A549 (cell line): Measurements from ENCODE around the gene M6PR. TPM values are rescaled to one million over a fixed set of nuclear protein-coding genes. Genes with fewer than 3 reads are reported as not detected.

Experiments used
- ATAC-seq, 2 experiments: fragments of 200-7000 bp in 1 of 2; fragments of >200 bp in 1 of 2; cut with Nextera tagmentation in 1 of 2; cut with Tn5 transposase in 1 of 2; 3 replicates each; pipeline versions ENCODE4 v1.8.0 to v1.9.1; 2018 to 2020; ENCODE audit warnings: mild to moderate bottlenecking in 1 of 2, moderate library complexity in 1 of 2
- CTCF ChIA-PET: fragments of 300-600 bp; sonication (Branson Sonifier 250); formaldehyde crosslinking; extraction: SDS; loops from one replicate; lab custom pipeline; 2021; ENCODE audit warnings: antibody characterized with exemption, inconsistent platforms; lab: Yijun Ruan, JAX
- POLR2A ChIA-PET: fragments of 350-600 bp; formaldehyde crosslinking; extraction: SDS; loops from one replicate; lab custom pipeline; 2021; ENCODE audit warnings: antibody characterized with exemption, inconsistent platforms; lab: Yijun Ruan, JAX
- DNase-seq, 2 experiments: peaks; one replicate each; pipeline versions ENCODE4 v3.0.0 to v3.0.0-alpha.2; 2011 to 2016; ENCODE audit warnings: low read depth in 1 of 2, low spot score in 1 of 2
- FAIRE-seq: peaks from 2 replicates; lab custom pipeline; 2011; peaks lifted over from hg19 to GRCh38; lab: Jason Lieb, UNC
- H3K27ac ChIP-seq, 2 experiments: fragments of >200 bp; sonication (Bioruptor Twin); formaldehyde crosslinking; 3 replicates each; pipeline ENCODE4 v1.5.1; 2016 to 2017
- H3K4me1 ChIP-seq: fragments of >200 bp; sonication (Bioruptor Twin); formaldehyde crosslinking; 3 replicates; pipeline ENCODE4 v1.6.1; 2016
- H3K4me2 ChIP-seq: fragments of >200 bp; sonication (Bioruptor Twin); formaldehyde crosslinking; 3 replicates; pipeline ENCODE4 v1.6.1; 2016
- H3K4me3 ChIP-seq: fragments of >200 bp; sonication (Bioruptor Twin); formaldehyde crosslinking; 3 replicates; pipeline ENCODE4 v1.5.1; 2016
- H3K9me3 ChIP-seq: fragments of >200 bp; sonication (Bioruptor Twin); formaldehyde crosslinking; 3 replicates; pipeline ENCODE4 v1.6.1; 2016
- BHLHE40 ChIP-seq: IDR thresholded peaks from 2 replicates; pipeline ENCODE4 v1.6.1; 2012; ENCODE audit warnings: low read depth, low read length, inconsistent platforms
- CHD2 ChIP-seq: fragments of 150-350 bp; IDR thresholded peaks from 2 replicates; pipeline ENCODE4 v1.6.1; 2014; ENCODE audit warnings: low read length; ENCODE audit not compliant: partially characterized antibody
- EHMT2 ChIP-seq: fragments of 200-600 bp; sonication (generic); IDR thresholded peaks from 2 replicates; pipeline ENCODE4 v1.6.1; 2016; ENCODE audit warnings: antibody characterized with exemption, low read depth, mild to moderate bottlenecking, moderate library complexity
- ESRRA ChIP-seq: fragments of 150-350 bp; IDR thresholded peaks from 2 replicates; pipeline ENCODE4 v1.6.1; 2014; ENCODE audit warnings: mild to moderate bottlenecking, low read length, borderline replicate concordance
- FOSB ChIP-seq: fragments of 250-450 bp; sonication (Bioruptor Pico); IDR thresholded peaks from 2 replicates; pipeline ENCODE4 v1.5.0; 2020; ENCODE audit warnings: mild to moderate bottlenecking, moderate library complexity
- GATA3 ChIP-seq: IDR thresholded peaks from 2 replicates; pipeline ENCODE4 v1.6.1; 2012; ENCODE audit warnings: borderline replicate concordance
- JUN ChIP-seq, 2 experiments: fragments of >200 bp; sonication (Bioruptor Twin); formaldehyde crosslinking; IDR thresholded peaks; 2 replicates in 1 of 2; 3 replicates in 1 of 2; pipeline ENCODE4 v1.6.1; 2016 to 2017
- KDM1A ChIP-seq: fragments of 200-600 bp; sonication (generic); IDR thresholded peaks from 2 replicates; pipeline ENCODE4 v1.6.1; 2016; ENCODE audit warnings: low read depth, mild to moderate bottlenecking
- NFE2L2 ChIP-seq: fragments of 150-350 bp; conservative IDR thresholded peaks from 2 replicates; pipeline ENCODE4 v1.6.1; 2014; ENCODE audit warnings: low read length
- POLR2A ChIP-seq: IDR thresholded peaks from 2 replicates; pipeline ENCODE4 v1.6.1; 2012; ENCODE audit warnings: mild to moderate bottlenecking, low read length
- POLR2AphosphoS2 ChIP-seq: conservative IDR thresholded peaks from 2 replicates; pipeline ENCODE4 v1.6.1; 2012; ENCODE audit warnings: low read length, improper control_type of control experiment, inconsistent platforms
- RFX5 ChIP-seq: fragments of 450-650 bp; IDR thresholded peaks from 2 replicates; pipeline ENCODE4 v1.7.1; 2014; ENCODE audit warnings: antibody characterized with exemption, mild to moderate bottlenecking, moderate library complexity
- SMC3 ChIP-seq: fragments of >200 bp; sonication (Bioruptor Twin); formaldehyde crosslinking; IDR thresholded peaks from 3 replicates; pipeline ENCODE4 v1.6.1; 2018; ENCODE audit warnings: inconsistent platforms
- SREBF2 ChIP-seq: fragments of 450-650 bp; IDR thresholded peaks from 2 replicates; pipeline ENCODE4 v1.6.1; 2014; ENCODE audit warnings: mild to moderate bottlenecking, moderate library complexity
- ZC3H11A ChIP-seq: fragments of 450-650 bp; IDR thresholded peaks from 2 replicates; pipeline ENCODE4 v1.6.1; 2014; ENCODE audit warnings: antibody characterized with exemption, mild to moderate bottlenecking
- ZSCAN20 ChIP-seq: fragments of 250-450 bp; sonication (Bioruptor Pico); IDR thresholded peaks from 2 replicates; pipeline ENCODE4 v1.8.0; 2022; ENCODE audit warnings: mild to moderate bottlenecking, moderate library complexity
- WGBS: methylation state at CpG from one replicate; pipeline ENCODE4 v1.1.6; 2017; ENCODE audit errors: missing lambda C conversion rate; 5-methylcytosine and 5-hydroxymethylcytosine counted together
- polyA plus RNA-seq, 4 experiments: library from polyadenylated mRNA; depleted of rRNA in 3 of 4; stranded (reverse); fragments of >200 nt; fragmentation: RNase III in 1 of 4; extraction: RNeasy Plus Mini Kit Qiagen cat#74134 plus additional on column Dnase treatment in 1 of 4; gene quantifications; 2 replicates in 3 of 4; 3 replicates in 1 of 4; pipeline ENCODE4 v1.2.3, GENCODE V29; 2011 to 2017
- TF ChIP-seq, protein P1 (sequence below): IDR thresholded peaks from 2 replicates; pipeline ENCODE4 v1.6.1; 2012
- TF ChIP-seq, protein P2 (sequence below): fragments of >200 bp; sonication (Bioruptor Twin); formaldehyde crosslinking; IDR thresholded peaks from 3 replicates; pipeline ENCODE4 v1.5.1; 2016
- TF ChIP-seq, protein P3 (sequence below): IDR thresholded peaks from 2 replicates; pipeline ENCODE4 v1.6.1; 2012
- TF ChIP-seq, protein P4 (sequence below): fragments of >200 bp; sonication (Bioruptor Twin); formaldehyde crosslinking; IDR thresholded peaks from 2 replicates; pipeline ENCODE4 v1.6.1; 2016
- TF ChIP-seq, protein P5 (sequence below): fragments of 450-650 bp; IDR thresholded peaks from 2 replicates; pipeline ENCODE4 v1.6.1; 2014; ENCODE audit warnings: antibody characterized with exemption
- TF ChIP-seq, protein P6 (sequence below): fragments of 250-450 bp; sonication (Bioruptor Pico); IDR thresholded peaks from 2 replicates; pipeline ENCODE4 v1.5.0; 2021; ENCODE audit warnings: mild to moderate bottlenecking, moderate library complexity, borderline replicate concordance

M6PR gene
- polyA plus RNA-seq, 2 of the 4 experiments (the other 2 are of a cell fraction), result 162 to 187 TPM

DNA sequence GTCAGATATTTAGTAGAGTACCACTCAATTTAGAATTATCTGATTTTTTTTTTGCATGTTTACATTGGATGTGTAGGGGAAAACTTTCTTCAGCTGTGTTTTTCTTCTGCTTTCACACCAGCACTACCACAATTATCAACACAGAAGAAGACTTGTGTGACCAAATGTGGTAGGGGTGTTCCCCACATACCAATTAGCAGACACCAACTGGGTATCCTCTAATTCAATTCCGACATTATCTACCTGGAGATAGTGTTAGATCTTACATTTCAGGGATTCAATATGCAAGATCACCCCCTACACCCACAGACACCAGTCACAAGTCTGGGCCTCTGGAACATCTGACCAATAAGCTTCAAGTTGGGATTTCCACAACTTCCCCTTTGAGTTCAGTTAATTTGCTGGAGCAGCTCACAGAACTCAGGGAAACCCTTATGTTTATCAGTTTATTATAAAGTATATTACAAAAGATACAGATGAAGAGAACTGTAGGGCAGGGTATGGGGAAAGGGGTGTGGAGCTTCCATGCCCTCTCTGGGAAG is 35.8 kb upstream of the M6PR start:
- ATAC-seq (no peak), DNase-seq (no peak), FAIRE-seq (no peak)
- H3K4me2 ChIP-seq, result no peak overlapping the region
- H3K4me1 ChIP-seq, result no peaks in the 10 kb centered on the region
- H3K4me3 ChIP-seq, result no peak overlapping the region
- no peak for TF ChIP-seq ESRRA
- TF ChIP-seq, protein P1, sequence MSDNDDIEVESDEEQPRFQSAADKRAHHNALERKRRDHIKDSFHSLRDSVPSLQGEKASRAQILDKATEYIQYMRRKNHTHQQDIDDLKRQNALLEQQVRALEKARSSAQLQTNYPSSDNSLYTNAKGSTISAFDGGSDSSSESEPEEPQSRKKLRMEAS, result no peak
- TF ChIP-seq, protein P2, sequence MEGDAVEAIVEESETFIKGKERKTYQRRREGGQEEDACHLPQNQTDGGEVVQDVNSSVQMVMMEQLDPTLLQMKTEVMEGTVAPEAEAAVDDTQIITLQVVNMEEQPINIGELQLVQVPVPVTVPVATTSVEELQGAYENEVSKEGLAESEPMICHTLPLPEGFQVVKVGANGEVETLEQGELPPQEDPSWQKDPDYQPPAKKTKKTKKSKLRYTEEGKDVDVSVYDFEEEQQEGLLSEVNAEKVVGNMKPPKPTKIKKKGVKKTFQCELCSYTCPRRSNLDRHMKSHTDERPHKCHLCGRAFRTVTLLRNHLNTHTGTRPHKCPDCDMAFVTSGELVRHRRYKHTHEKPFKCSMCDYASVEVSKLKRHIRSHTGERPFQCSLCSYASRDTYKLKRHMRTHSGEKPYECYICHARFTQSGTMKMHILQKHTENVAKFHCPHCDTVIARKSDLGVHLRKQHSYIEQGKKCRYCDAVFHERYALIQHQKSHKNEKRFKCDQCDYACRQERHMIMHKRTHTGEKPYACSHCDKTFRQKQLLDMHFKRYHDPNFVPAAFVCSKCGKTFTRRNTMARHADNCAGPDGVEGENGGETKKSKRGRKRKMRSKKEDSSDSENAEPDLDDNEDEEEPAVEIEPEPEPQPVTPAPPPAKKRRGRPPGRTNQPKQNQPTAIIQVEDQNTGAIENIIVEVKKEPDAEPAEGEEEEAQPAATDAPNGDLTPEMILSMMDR, result no peak
- TF ChIP-seq, protein P3, sequence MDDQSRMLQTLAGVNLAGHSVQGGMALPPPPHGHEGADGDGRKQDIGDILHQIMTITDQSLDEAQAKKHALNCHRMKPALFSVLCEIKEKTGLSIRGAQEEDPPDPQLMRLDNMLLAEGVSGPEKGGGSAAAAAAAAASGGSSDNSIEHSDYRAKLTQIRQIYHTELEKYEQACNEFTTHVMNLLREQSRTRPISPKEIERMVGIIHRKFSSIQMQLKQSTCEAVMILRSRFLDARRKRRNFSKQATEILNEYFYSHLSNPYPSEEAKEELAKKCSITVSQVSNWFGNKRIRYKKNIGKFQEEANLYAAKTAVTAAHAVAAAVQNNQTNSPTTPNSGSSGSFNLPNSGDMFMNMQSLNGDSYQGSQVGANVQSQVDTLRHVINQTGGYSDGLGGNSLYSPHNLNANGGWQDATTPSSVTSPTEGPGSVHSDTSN, result no peak
- no peak for TF ChIP-seq GATA3
- no peak for TF ChIP-seq EHMT2
- TF ChIP-seq, protein P4, sequence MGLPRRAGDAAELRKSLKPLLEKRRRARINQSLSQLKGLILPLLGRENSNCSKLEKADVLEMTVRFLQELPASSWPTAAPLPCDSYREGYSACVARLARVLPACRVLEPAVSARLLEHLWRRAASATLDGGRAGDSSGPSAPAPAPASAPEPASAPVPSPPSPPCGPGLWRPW, result no peak
- TF ChIP-seq, protein P5, sequence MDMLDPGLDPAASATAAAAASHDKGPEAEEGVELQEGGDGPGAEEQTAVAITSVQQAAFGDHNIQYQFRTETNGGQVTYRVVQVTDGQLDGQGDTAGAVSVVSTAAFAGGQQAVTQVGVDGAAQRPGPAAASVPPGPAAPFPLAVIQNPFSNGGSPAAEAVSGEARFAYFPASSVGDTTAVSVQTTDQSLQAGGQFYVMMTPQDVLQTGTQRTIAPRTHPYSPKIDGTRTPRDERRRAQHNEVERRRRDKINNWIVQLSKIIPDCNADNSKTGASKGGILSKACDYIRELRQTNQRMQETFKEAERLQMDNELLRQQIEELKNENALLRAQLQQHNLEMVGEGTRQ, result no peak
- no peak for TF ChIP-seq RFX5
- TF ChIP-seq SMC3, result no peak
- TF ChIP-seq, protein P6, sequence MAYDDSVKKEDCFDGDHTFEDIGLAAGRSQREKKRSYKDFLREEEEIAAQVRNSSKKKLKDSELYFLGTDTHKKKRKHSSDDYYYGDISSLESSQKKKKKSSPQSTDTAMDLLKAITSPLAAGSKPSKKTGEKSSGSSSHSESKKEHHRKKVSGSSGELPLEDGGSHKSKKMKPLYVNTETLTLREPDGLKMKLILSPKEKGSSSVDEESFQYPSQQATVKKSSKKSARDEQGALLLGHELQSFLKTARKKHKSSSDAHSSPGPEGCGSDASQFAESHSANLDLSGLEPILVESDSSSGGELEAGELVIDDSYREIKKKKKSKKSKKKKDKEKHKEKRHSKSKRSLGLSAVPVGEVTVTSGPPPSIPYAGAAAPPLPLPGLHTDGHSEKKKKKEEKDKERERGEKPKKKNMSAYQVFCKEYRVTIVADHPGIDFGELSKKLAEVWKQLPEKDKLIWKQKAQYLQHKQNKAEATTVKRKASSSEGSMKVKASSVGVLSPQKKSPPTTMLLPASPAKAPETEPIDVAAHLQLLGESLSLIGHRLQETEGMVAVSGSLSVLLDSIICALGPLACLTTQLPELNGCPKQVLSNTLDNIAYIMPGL (CRISPR knock-in tag), result no peak
- no peak for TF ChIP-seq NFE2L2
- TF ChIP-seq POLR2A, result no peak
- no peak for TF ChIP-seq ZSCAN20
- TF ChIP-seq KDM1A, result no peak
- no peak for TF ChIP-seq BHLHE40
- TF ChIP-seq JUN (IDR thresholded peaks at IDR 0.05), result no peak
- no peak for TF ChIP-seq ZC3H11A
- H3K9me3 ChIP-seq, result no peaks in the 10 kb centered on the region
- 35% methylated on average over 1 of the region's 1 CpG for WGBS
- H3K27ac ChIP-seq, result no peak overlapping the region
- ChIA-PET CTCF (no interaction called here), POLR2A (no interaction called here)

DNA sequence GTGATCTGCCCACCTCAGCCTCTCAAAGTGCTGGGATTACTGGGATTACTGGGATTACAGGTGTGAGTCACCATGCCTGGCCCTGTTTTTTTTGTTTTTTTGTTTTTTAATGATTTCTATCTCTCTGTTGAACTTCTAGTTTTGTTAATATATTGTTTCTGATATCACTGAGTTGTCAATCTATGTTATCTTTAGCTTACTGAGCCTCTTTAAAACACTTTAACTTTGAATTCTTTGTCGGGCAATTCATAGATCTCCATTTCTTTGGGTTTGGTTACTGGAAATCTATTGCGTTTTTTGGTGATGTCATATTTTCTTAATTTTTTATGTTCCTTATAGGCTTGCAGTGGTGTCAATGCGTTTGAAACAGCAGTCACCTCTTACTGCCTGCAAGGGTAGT is 30.7 kb upstream of the M6PR start:
- Histone ChIP-seq H3K4me3 (no peak overlapping the region), H3K27ac (no peak overlapping the region), H3K9me3 (0 out of 3 replicates have a peak, but pooled peaks cover 4% of the 10 kb centered on the region), H3K4me1 (no peaks in the 10 kb centered on the region), H3K4me2 (no peak overlapping the region)
- FAIRE-seq (no peak), DNase-seq (no peak), ATAC-seq (no peak)
- TF ChIP-seq KDM1A, result no peak
- TF ChIP-seq ZC3H11A, result no peak
- no peak for TF ChIP-seq POLR2AphosphoS2
- TF ChIP-seq SREBF2, result no peak
- no peak for TF ChIP-seq FOSB (CRISPR knock-in tag)
- no peak for TF ChIP-seq CHD2
- ChIA-PET CTCF (no interaction called here), POLR2A (no interaction called here)
- 58% methylated on average over 3 of the region's 3 CpGs for WGBS
